HuH-7 (cell line): ENCODE results near the gene WDR44.
A peak's percentile ranks its signal among the peaks of the same experiment; 100 is the strongest.
"Not testable (repeated sequence)": the region's sequence is repeated elsewhere in the genome, so short reads cannot be mapped to it uniquely, and the experiment has no call there.

Experiments used
- DNase-seq: peaks from one replicate; pipeline ENCODE4 v3.0.0; 2011; ENCODE audit warnings: low spot score

Gene WDR44

GRCh38 chrX:118345464-118346257, at the start of gene WDR44:
WDR44 (plus strand) TSS chrX:118346106; CDS start chrX:118346504, 398 bp downstream.
- peak; percentile 74 for DNase-seq

- DNase-seq, result not testable (repeated sequence)
Measured at GRCh38 chrX:118305827-118306226, 40.1 kb upstream of the WDR44 start.

GRCh38 chrX:118315529-118315928, 30.4 kb upstream of the WDR44 start:
- no peak for DNase-seq

- no peak for DNase-seq
Measured at GRCh38 chrX:118324588-118324987, 21.3 kb upstream of the WDR44 start.

GRCh38 chrX:118325453-118325852, 20.5 kb upstream of the WDR44 start:
- DNase-seq, result no peak

GRCh38 chrX:118329175-118329574, 16.7 kb upstream of the WDR44 start:
- no peak for DNase-seq

- no peak for DNase-seq
Measured at GRCh38 chrX:118337687-118338086, 8.2 kb upstream of the WDR44 start.

- DNase-seq, result no peak
Measured at GRCh38 chrX:118338930-118339329, 7.0 kb upstream of the WDR44 start.

- no peak for DNase-seq
Measured at GRCh38 chrX:118345045-118345463, 852 bp upstream of the WDR44 start.

- DNase-seq, result peak; percentile 21
Measured at GRCh38 chrX:118346258-118347094, 570 bp downstream of the WDR44 start.

- no peak for DNase-seq
Measured at GRCh38 chrX:118347131-118347530, 1.2 kb downstream of the WDR44 start.

- DNase-seq, result no peak
Measured at GRCh38 chrX:118347736-118348135, 1.8 kb downstream of the WDR44 start.

- DNase-seq, result no peak
Measured at GRCh38 chrX:118348186-118348810, 2.4 kb downstream of the WDR44 start.

GRCh38 chrX:118349188-118349587, 3.3 kb downstream of the WDR44 start:
- no peak for DNase-seq

- no peak for DNase-seq
Measured at GRCh38 chrX:118350221-118350620, 4.3 kb downstream of the WDR44 start.

GRCh38 chrX:118350706-118351105, 4.8 kb downstream of the WDR44 start:
- no peak for DNase-seq

- no peak for DNase-seq
Measured at GRCh38 chrX:118352566-118352965, 6.7 kb downstream of the WDR44 start.

GRCh38 chrX:118353081-118353850, 7.4 kb downstream of the WDR44 start:
- no peak for DNase-seq

- DNase-seq, result peak; percentile 8
Measured at GRCh38 chrX:118355225-118355920, 9.5 kb downstream of the WDR44 start.

GRCh38 chrX:118356154-118356701, 10.3 kb downstream of the WDR44 start:
- DNase-seq, result no peak
